HepG2 (cell line): ENCODE results near the gene ELP5. TPM values are rescaled to one million over a fixed set of nuclear protein-coding genes. Genes with fewer than 3 reads are reported as not detected.

Experiments used
- ATAC-seq: fragments of 200-7000 bp; cut with Tn5 transposase; 3 replicates; pipeline ENCODE4 v1.9.1; 2020; ENCODE audit warnings: mild to moderate bottlenecking, moderate library complexity
- BruUV-seq: library from RNA; stranded (reverse); fragments of 400-500 nt; replicated peaks from 2 replicates; lab custom pipeline; 2021; lab: Mats Ljungman, UMichigan
- CTCF ChIA-PET: fragments of 300-600 bp; formaldehyde crosslinking; extraction: SDS; loops from one replicate; lab custom pipeline; 2021; ENCODE audit warnings: low total read pairs, inconsistent platforms, low intra/inter-chr PET ratio; lab: Yijun Ruan, JAX
- POLR2A ChIA-PET: fragments of 350-600 bp; sonication (Branson Sonifier 250); formaldehyde crosslinking; loops from one replicate; lab custom pipeline; 2020; ENCODE audit warnings: antibody characterized with exemption, inconsistent platforms; lab: Yijun Ruan, JAX
- DNase-seq: peaks from one replicate; pipeline ENCODE4 v3.0.0-alpha.2; 2015; ENCODE audit warnings: low spot score
- FAIRE-seq: peaks from 3 replicates; lab custom pipeline; 2011; peaks lifted over from hg19 to GRCh38; lab: Jason Lieb, UNC
- H2AFZ ChIP-seq: one replicate; pipeline ENCODE4 v1.6.1; 2011; ENCODE audit warnings: low read length, inconsistent platforms
- H3K27ac ChIP-seq: fragments of 300-600 bp; 3 replicates; pipeline ENCODE4 v1.8.0; 2011; ENCODE audit warnings: mixed run types, mild to moderate bottlenecking, mixed read lengths, low read length, inconsistent platforms; ENCODE audit not compliant: insufficient read depth; ENCODE audit errors: extremely low read length
- H3K27me3 ChIP-seq, 2 experiments: fragments of 200-600 bp in 1 of 2; 2 replicates in 1 of 2; 3 replicates in 1 of 2; pipeline versions ENCODE4 v1.6.0 to v1.8.0; 2011; ENCODE audit warnings: low read length in 2 of 2, mild to moderate bottlenecking in 2 of 2, moderate library complexity in 2 of 2, inconsistent platforms in 1 of 2; ENCODE audit not compliant: insufficient read depth in 2 of 2, control insufficient read depth in 1 of 2
- H3K36me3 ChIP-seq, 2 experiments: fragments of 200-600 bp in 1 of 2; replicated peaks in 1 of 2; 2 replicates in 1 of 2; 3 replicates in 1 of 2; pipeline versions ENCODE4 v1.5.1 to v1.8.0; 2011; ENCODE audit warnings: low read length in 2 of 2, inconsistent platforms in 1 of 2; ENCODE audit not compliant: insufficient read depth in 2 of 2, control insufficient read depth in 1 of 2
- H3K4me1 ChIP-seq: 2 replicates; pipeline ENCODE4 v1.5.1; 2012; ENCODE audit warnings: low read length, inconsistent platforms; ENCODE audit not compliant: insufficient read depth
- H3K4me2 ChIP-seq: 2 replicates; pipeline ENCODE4 v1.6.0; 2011; ENCODE audit warnings: low read depth, low read length, inconsistent platforms
- H3K4me3 ChIP-seq, 3 experiments: fragments of 200-600 bp in 1 of 3; sonication (generic), shearing (Covaris generic) in 1 of 3; replicated peaks in 1 of 3; 2 replicates each; pipeline ENCODE4 v1.5.1; 2011 to 2016; ENCODE audit warnings: low read length in 3 of 3, inconsistent platforms in 2 of 3, low read depth in 2 of 3, mild to moderate bottlenecking in 2 of 3, control low read depth in 1 of 3, mixed read lengths in 1 of 3; ENCODE audit not compliant: insufficient read depth in 1 of 3
- H3K79me2 ChIP-seq: one replicate; pipeline ENCODE4 v1.6.1; 2011; ENCODE audit warnings: low read length, inconsistent platforms; ENCODE audit not compliant: insufficient read depth
- H3K9ac ChIP-seq: 2 replicates; pipeline ENCODE4 v1.6.0; 2011; ENCODE audit warnings: mild to moderate bottlenecking, low read depth, low read length, inconsistent platforms; ENCODE audit not compliant: insufficient read depth
- H3K9me3 ChIP-seq: 2 replicates; pipeline ENCODE4 v1.5.1; 2012; ENCODE audit warnings: mild to moderate bottlenecking, low read length
- H4K20me1 ChIP-seq: 2 replicates; pipeline ENCODE4 v1.6.0; 2011; ENCODE audit warnings: inconsistent platforms, mild to moderate bottlenecking, low read length, moderate library complexity; ENCODE audit not compliant: insufficient read depth
- ELF3 ChIP-seq: IDR thresholded peaks from 2 replicates; pipeline ENCODE4 v1.6.1; 2016; ENCODE audit warnings: missing genetic modification reagents, missing compliant biosample characterization
- ETV5 ChIP-seq: IDR thresholded peaks from 2 replicates; pipeline ENCODE4 v1.6.1; 2018; ENCODE audit warnings: missing biosample characterization, missing genetic modification reagents, inconsistent platforms, borderline replicate concordance
- GATAD2A ChIP-seq: IDR thresholded peaks from 2 replicates; pipeline ENCODE4 v1.6.1; 2016
- HNF4A ChIP-seq: sonication (generic); formaldehyde crosslinking; IDR thresholded peaks from 2 replicates; pipeline ENCODE4 v1.4.0; 2020; ENCODE audit warnings: missing genetic modification reagents
- SAP130 ChIP-seq: IDR thresholded peaks from 2 replicates; pipeline ENCODE4 v1.6.1; 2016; ENCODE audit warnings: low read depth
- ZFP62 ChIP-seq: sonication (generic); formaldehyde crosslinking; IDR thresholded peaks from 2 replicates; pipeline ENCODE4 v1.4.0; 2020; ENCODE audit warnings: missing genetic modification reagents
- ZNF224 ChIP-seq: sonication (generic); formaldehyde crosslinking; IDR thresholded peaks from 2 replicates; pipeline ENCODE4 v1.5.0; 2020; ENCODE audit warnings: mild to moderate bottlenecking, missing genetic modification reagents
- WGBS: methylation state at CpG from one replicate; pipeline ENCODE4 v1.1.6; 2017; ENCODE audit warnings: low lambda C conversion rate; 5-methylcytosine and 5-hydroxymethylcytosine counted together
- in situ Hi-C: cut with HindIII; loops from 2 replicates; pipeline ENCODE4 v1.10.0; 2017; ENCODE audit warnings: low pct_unique_long_range_greater_than_20kb; ENCODE audit not compliant: extremely low pct_ligation_motif_present
- intact Hi-C: fragments of 100-400 bp; cut with micrococcal nuclease; formaldehyde crosslinking; loops from one replicate; pipeline ENCODE4 v1.10.0; 2022; ENCODE audit not compliant: unreplicated experiment
- polyA plus RNA-seq, 8 experiments: library from polyadenylated mRNA; depleted of rRNA in 3 of 8; stranded (reverse) in 7 of 8; unstranded in 1 of 8; fragments of >200 nt; fragmentation: Illumina TruSeq in 4 of 8; extraction: Trizol in 4 of 8; gene quantifications; 2 replicates each; pipeline versions ENCODE4 v1.2.1 to v1.2.3, GENCODE V29; 2011 to 2016; ENCODE audit warnings: low read depth in 4 of 8, missing spikeins in 1 of 8, mixed read lengths in 1 of 8; ENCODE audit not compliant: insufficient read depth in 1 of 8
- total RNA-seq, 5 experiments: library from RNA; depleted of rRNA; stranded (reverse); fragments of >200 nt; fragmentation: Illumina TruSeq; extraction: Trizol; gene quantifications; 2 replicates each; pipeline ENCODE4 v1.2.3, GENCODE V29; 2016; ENCODE audit warnings: low read depth in 1 of 5
- TF ChIP-seq, protein P1 (sequence below): sonication (generic); formaldehyde crosslinking; conservative IDR thresholded peaks from 2 replicates; pipeline ENCODE4 v1.4.0; 2020; ENCODE audit warnings: mild to moderate bottlenecking, missing genetic modification reagents, moderate library complexity

The ELP5 gene
- total and polyA plus RNA-seq, 2 of the 13 experiments (the other 11 are each of a cell fraction or from before 2014, with no cell fraction given): 67.6 to 69.8 TPM

DNA sequence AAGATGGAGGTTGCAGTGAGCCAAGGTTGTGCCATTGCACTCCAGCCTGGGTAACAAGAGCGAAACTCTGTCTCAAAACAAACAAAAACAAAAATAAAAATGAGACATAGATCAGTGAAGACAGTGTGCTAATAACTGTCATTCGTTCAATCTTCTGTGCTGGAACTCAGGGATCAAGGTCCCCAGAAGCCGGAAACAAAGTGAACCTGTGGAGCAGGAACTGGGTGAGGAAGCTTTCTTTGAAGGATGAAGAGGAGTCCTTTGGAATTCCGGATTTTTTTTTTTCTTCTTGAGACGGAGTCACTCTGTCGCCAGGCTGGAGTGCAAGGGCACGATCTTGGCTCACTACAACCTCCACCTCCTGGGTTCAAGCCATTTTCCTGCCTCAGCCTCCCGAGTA, 27.4 kb downstream of the ELP5 start:
- Histone ChIP-seq H3K4me2 (peak overlapping the region; percentile 56), H3K9ac (no peak overlapping the region), H3K27me3 (no peaks in the 10 kb centered on the region), H3K79me2 (no peaks in the 10 kb centered on the region), H3K27ac (no peak overlapping the region), H4K20me1 (no peaks in the 10 kb centered on the region), H3K36me3 (peaks cover 2 to 4% of the 10 kb centered on the region in 2 experiments; a peak in 2 of 5 replicates), H3K4me3 (no peak overlapping the region), H3K9me3 (no peaks in the 10 kb centered on the region), H3K4me1 (peaks cover 38% of the 10 kb centered on the region), H2AFZ (no peak overlapping the region)
- in situ Hi-C loops (no loop called here), intact Hi-C loops (no loop called here)
- no TSS peak for BruUV-seq
- CTCF ChIA-PET: interaction anchor here (2.9 kb wide), 1 partner anchor 17 kb away, joined by 43 read pairs; no protein-coding TSS in a partner anchor
- 0 out of 2 replicates have a peak, but pooled peaks have one; percentile 24 for TF ChIP-seq SAP130 (CRISPR knock-in tag)
- TF ChIP-seq ZNF224 (CRISPR knock-in tag): no peak
- peak; percentile 25 for TF ChIP-seq HNF4A (CRISPR knock-in tag)
- TF ChIP-seq ZFP62 (CRISPR knock-in tag): no peak
- 0 out of 2 replicates have a peak, but pooled peaks have one; percentile 15 for TF ChIP-seq GATAD2A (CRISPR knock-in tag)
- TF ChIP-seq ELF3 (CRISPR knock-in tag): peak; percentile 43; the same call in 1 of the 2 replicates
- peak; percentile 41; the same call in 1 of the 2 replicates for TF ChIP-seq ETV5 (CRISPR knock-in tag)
- TF ChIP-seq, protein P1, sequence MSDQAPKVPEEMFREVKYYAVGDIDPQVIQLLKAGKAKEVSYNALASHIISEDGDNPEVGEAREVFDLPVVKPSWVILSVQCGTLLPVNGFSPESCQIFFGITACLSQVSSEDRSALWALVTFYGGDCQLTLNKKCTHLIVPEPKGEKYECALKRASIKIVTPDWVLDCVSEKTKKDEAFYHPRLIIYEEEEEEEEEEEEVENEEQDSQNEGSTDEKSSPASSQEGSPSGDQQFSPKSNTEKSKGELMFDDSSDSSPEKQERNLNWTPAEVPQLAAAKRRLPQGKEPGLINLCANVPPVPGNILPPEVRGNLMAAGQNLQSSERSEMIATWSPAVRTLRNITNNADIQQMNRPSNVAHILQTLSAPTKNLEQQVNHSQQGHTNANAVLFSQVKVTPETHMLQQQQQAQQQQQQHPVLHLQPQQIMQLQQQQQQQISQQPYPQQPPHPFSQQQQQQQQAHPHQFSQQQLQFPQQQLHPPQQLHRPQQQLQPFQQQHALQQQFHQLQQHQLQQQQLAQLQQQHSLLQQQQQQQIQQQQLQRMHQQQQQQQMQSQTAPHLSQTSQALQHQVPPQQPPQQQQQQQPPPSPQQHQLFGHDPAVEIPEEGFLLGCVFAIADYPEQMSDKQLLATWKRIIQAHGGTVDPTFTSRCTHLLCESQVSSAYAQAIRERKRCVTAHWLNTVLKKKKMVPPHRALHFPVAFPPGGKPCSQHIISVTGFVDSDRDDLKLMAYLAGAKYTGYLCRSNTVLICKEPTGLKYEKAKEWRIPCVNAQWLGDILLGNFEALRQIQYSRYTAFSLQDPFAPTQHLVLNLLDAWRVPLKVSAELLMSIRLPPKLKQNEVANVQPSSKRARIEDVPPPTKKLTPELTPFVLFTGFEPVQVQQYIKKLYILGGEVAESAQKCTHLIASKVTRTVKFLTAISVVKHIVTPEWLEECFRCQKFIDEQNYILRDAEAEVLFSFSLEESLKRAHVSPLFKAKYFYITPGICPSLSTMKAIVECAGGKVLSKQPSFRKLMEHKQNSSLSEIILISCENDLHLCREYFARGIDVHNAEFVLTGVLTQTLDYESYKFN (CRISPR knock-in tag): 0 out of 2 replicates have a peak, but pooled peaks have one; percentile 22
- no peak for ATAC-seq
- FAIRE-seq: no peak
- 15% methylated on average over 8 of the region's 8 CpGs for WGBS
- DNase-seq: no peak
- POLR2A ChIA-PET: interaction anchor here (0.7 to 1.5 kb wide), 2 partner anchors 17 to 28 kb away, joined by 3 to 6 read pairs; partner anchors contain the start of gene CTDNEP1
